Heart left ventricle (tissue), 13 donors: ENCODE results near the gene H6PD.

Source experiments
- CTCF ChIP-seq, 12 donors: fragments of 200-600 bp; sonication (generic) in 4 of 12; IDR thresholded peaks; one replicate each; pipeline versions ENCODE4 v1.5.0 to v1.8.0; 2018 to 2022; ENCODE audit warnings: antibody characterized with exemption in 12 of 12, mild to moderate bottlenecking in 5 of 12
- POLR2A ChIP-seq, 2 donors: fragments of 450-650 bp; IDR thresholded peaks; one replicate each; pipeline ENCODE4 v1.6.1; 2017; ENCODE audit warnings: antibody characterized with exemption in 2 of 2, mild to moderate bottlenecking in 2 of 2, moderate library complexity in 2 of 2
- donor health status: ischemic (EF 13 %, LVEDD 7.1; RV severe dilation, severe dysfunction).
- donor health status: DM: no; HTN: yes; CAD: no.
- donor health status: DM: no; HTN: no; CAD: no.
- donor health status: ischemic (EF 25% LVEDD 6.9; RV normal size, moderate dysfunction).
- donor health status: ischemic (EF 25% LVEDD 5.7; RV mildly dilated, moderate dysfunction).
- donor health status: ischemic (EF 35%, LVEDD 5.7; RV mildly dilated, moderate dysfunction).
- donor health status: nonischemic (EF 11% LVEDD 7.7; RV severe dilation, severe dysfunction).
- donor health status: DM: yes; HTN: yes; CAD: no.
- donor health status: PGD.
- donor health status: ischemic (EF 29% LVEDD 5.4; RV normal size, mild dysfunction).
- donor health status: nonischemic (EF 23%, LVEDD 6.1; RV moderate dilation, normal function).

- TF ChIP-seq CTCF (IDR thresholded peaks at IDR 0.05) (no peak), POLR2A (IDR thresholded peaks at IDR 0.05) (no peak)
Measured at GRCh38 chr1:9207715-9208114, 26.9 kb upstream of the H6PD start.
